ENCODE results near the gene OSBPL10. TPM values are rescaled to one million over a fixed set of nuclear protein-coding genes. Genes with fewer than 3 reads are reported as not detected.

Gene OSBPL10
- polyA plus RNA-seq, 2 of the 4 experiments (the other 2 are of a cell fraction), result 9.2 to 17.0 TPM

DNA sequence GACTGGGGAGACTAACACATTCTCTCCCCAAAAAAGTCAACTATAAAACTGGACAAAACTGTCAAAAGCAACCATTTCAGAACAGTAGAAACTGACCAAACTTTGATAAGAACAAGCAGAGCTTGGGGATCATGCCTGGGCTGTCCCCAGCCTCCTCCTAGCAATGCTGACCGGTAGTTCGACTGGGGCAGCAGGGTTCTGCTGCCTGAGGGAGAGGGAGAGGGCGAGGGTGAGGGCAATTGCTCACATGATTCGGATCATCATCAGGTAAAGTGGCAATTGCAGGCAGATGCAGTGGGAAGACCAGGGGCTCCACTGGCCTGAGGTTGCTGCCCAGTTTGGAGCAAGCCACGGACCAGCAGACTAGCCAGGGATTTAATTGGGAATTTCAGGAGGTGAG, 88.6 kb downstream of the OSBPL10 start:
- TF ChIP-seq MAZ (IDR thresholded peaks at IDR 0.05; ENCODE audit: borderline replicate concordance, low read depth, low read length) (no peak), ZSCAN20 (CRISPR knock-in tag; IDR thresholded peaks at IDR 0.05) (no peak), ESRRA (IDR thresholded peaks at IDR 0.05; ENCODE audit: borderline replicate concordance, low read length) (no peak), CHD4 (IDR thresholded peaks at IDR 0.05; ENCODE audit: borderline replicate concordance) (no peak), EHF (CRISPR knock-in tag; IDR thresholded peaks at IDR 0.05) (no peak)
- TF ChIP-seq, protein P1, sequence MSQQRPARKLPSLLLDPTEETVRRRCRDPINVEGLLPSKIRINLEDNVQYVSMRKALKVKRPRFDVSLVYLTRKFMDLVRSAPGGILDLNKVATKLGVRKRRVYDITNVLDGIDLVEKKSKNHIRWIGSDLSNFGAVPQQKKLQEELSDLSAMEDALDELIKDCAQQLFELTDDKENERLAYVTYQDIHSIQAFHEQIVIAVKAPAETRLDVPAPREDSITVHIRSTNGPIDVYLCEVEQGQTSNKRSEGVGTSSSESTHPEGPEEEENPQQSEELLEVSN (IDR thresholded peaks at IDR 0.05; ENCODE audit: borderline replicate concordance, low read depth), result no peak
- TF ChIP-seq, protein P2, sequence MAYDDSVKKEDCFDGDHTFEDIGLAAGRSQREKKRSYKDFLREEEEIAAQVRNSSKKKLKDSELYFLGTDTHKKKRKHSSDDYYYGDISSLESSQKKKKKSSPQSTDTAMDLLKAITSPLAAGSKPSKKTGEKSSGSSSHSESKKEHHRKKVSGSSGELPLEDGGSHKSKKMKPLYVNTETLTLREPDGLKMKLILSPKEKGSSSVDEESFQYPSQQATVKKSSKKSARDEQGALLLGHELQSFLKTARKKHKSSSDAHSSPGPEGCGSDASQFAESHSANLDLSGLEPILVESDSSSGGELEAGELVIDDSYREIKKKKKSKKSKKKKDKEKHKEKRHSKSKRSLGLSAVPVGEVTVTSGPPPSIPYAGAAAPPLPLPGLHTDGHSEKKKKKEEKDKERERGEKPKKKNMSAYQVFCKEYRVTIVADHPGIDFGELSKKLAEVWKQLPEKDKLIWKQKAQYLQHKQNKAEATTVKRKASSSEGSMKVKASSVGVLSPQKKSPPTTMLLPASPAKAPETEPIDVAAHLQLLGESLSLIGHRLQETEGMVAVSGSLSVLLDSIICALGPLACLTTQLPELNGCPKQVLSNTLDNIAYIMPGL (CRISPR knock-in tag; IDR thresholded peaks at IDR 0.05; ENCODE audit: borderline replicate concordance), result no peak
- H3K4me1 ChIP-seq, result no peaks in the 10 kb centered on the region
- CTCF ChIA-PET, result no interaction called here
- DNase-seq (ENCODE audit: low read depth in 1 of 2, low spot score in 1 of 2) (no peak), FAIRE-seq (no peak), ATAC-seq (no peak)
- H3K4me3 ChIP-seq, result no peak overlapping the region
- WGBS (ENCODE audit: missing lambda C conversion rate), result 83% methylated on average over 5 of the region's 5 CpGs
- POLR2A ChIA-PET, result no interaction called here
- no peak overlapping the region for H3K4me2 ChIP-seq
- no peaks in the 10 kb centered on the region for H3K9me3 ChIP-seq
- H3K27ac ChIP-seq, result no peak overlapping the region

DNA sequence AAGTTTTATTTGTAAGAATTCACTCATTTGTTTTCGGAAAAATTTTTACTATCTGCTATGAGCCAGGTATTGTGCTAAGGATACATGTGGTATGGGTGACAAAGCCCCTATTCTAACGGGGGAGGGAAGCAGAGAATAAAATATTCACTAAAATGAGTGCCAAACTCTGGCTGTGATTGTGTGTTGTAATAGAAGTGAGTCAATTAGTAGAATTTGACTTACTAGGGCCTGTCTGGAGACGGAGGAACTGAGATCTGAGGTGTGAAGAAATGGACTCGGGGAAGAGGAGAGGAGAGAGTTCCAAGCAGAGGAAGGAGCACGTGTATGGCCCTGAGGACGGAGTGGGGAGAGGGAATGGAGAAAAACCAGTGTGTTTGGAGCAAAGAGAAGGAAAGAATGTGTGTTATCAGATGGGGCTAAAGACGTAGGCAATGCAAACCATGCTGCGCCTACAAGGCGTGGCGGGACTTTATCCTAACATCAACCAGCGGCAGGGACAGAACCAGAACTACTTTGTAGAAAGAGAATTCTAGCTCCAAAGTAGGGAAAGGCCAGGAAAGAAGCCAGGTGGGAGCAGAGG, 89.1 kb downstream of the OSBPL10 start:
- ChIA-PET CTCF (no interaction called here), POLR2A (no interaction called here)
- ATAC-seq, result no peak
- TF ChIP-seq RFX5 (IDR thresholded peaks at IDR 0.05) (no peak), TFCP2L1 (CRISPR knock-in tag; IDR thresholded peaks at IDR 0.05) (no peak), PHF8 (IDR thresholded peaks at IDR 0.05; ENCODE audit: borderline replicate concordance, low read depth) (no peak), CBX2 (IDR thresholded peaks at IDR 0.05; ENCODE audit: borderline replicate concordance, low read depth) (no peak), ZNF302 (CRISPR knock-in tag; IDR thresholded peaks at IDR 0.05) (no peak), FOSB (CRISPR knock-in tag; IDR thresholded peaks at IDR 0.05) (no peak)
- Histone ChIP-seq H3K4me1 (no peaks in the 10 kb centered on the region), H3K4me3 (no peak overlapping the region), H3K27ac (no peak overlapping the region), H3K4me2 (no peak overlapping the region), H3K9me3 (no peaks in the 10 kb centered on the region)
- WGBS (ENCODE audit: missing lambda C conversion rate), result 79% methylated on average over 11 of the region's 11 CpGs
- DNase-seq (ENCODE audit: low read depth in 1 of 2, low spot score in 1 of 2), result no peak
- no peak for FAIRE-seq

DNA sequence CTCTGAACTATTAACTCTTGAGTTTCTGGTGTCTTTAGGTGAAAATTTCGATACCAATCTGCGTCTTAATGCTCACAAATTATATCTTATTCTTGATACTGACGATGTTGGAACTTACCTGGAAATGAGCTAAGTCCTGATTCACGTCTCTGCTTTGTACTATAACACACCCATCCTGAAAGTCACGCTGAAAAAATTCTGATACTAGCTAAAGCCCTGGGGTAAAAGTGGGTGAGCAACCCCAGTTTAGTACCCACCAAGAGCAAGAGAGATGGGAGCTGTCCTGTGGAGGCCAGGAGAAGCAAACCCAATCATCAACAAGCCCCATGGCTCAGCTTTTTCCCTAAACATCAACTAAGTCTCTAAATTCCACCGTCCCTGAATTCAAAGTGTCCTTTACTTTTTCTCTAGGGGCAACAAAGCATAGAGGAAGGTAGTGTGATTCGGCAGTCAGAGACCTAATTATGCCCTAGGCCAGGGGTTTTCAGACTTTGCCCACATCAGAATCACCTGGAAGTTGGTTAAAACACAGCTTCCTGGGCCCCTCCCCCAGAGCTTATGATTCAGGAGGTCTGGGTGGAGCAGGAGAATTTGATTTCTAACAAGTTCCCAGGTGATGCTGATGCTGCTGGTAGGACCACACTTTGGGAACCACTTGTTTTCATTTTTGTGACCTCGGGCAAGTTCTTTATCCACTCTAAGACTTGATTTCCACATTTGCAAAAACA, 90.2 kb downstream of the OSBPL10 start:
- ChIA-PET POLR2A (interaction anchor here (0.7 kb wide), 1 partner anchor 9 kb away, joined by 3 read pairs; no protein-coding TSS in a partner anchor), CTCF (no interaction called here)
- Histone ChIP-seq H3K9me3 (no peaks in the 10 kb centered on the region), H3K4me1 (no peaks in the 10 kb centered on the region), H3K4me3 (no peak overlapping the region), H3K4me2 (no peak overlapping the region), H3K27ac (no peak overlapping the region)
- TF ChIP-seq NPAS2 (CRISPR knock-in tag; IDR thresholded peaks at IDR 0.05; ENCODE audit: borderline replicate concordance) (no peak), HOXA7 (CRISPR knock-in tag; IDR thresholded peaks at IDR 0.05) (no peak), RCOR1 (IDR thresholded peaks at IDR 0.05; ENCODE audit: low read depth, low read length) (no peak), SREBF2 (IDR thresholded peaks at IDR 0.05) (no peak), ZNF302 (CRISPR knock-in tag; IDR thresholded peaks at IDR 0.05) (no peak)
- TF ChIP-seq, protein P3, sequence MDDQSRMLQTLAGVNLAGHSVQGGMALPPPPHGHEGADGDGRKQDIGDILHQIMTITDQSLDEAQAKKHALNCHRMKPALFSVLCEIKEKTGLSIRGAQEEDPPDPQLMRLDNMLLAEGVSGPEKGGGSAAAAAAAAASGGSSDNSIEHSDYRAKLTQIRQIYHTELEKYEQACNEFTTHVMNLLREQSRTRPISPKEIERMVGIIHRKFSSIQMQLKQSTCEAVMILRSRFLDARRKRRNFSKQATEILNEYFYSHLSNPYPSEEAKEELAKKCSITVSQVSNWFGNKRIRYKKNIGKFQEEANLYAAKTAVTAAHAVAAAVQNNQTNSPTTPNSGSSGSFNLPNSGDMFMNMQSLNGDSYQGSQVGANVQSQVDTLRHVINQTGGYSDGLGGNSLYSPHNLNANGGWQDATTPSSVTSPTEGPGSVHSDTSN (IDR thresholded peaks at IDR 0.05), result no peak
- ATAC-seq (no peak), DNase-seq (ENCODE audit: low read depth in 1 of 2, low spot score in 1 of 2) (no peak), FAIRE-seq (no peak)
- 81% methylated on average over 8 of the region's 8 CpGs for WGBS (ENCODE audit: missing lambda C conversion rate)

Data from A549 (cell line).